Endothelial cell of umbilical vein (primary cell): Measurements from ENCODE around the gene ABI2.

ENCODE experiments used
- CTCF ChIP-seq, 2 donors: IDR thresholded peaks; 1 replicate in 1 of 2; 2 replicates in 1 of 2; pipeline ENCODE4 v1.5.1; 2011; ENCODE audit warnings: low read length in 2 of 2, mild to moderate bottlenecking in 2 of 2, moderate library complexity in 2 of 2, control low read depth in 1 of 2, inconsistent platforms in 1 of 2, low read depth in 1 of 2; ENCODE audit not compliant: insufficient read depth in 1 of 2; ENCODE audit errors: extremely low read depth in 1 of 2
- EZH2 ChIP-seq: IDR thresholded peaks from 2 replicates; pipeline ENCODE4 v1.6.1; 2012; ENCODE audit warnings: borderline replicate concordance, low read depth, mild to moderate bottlenecking, moderate library complexity, low read length, inconsistent platforms; ENCODE audit not compliant: severe bottlenecking
- FOS ChIP-seq: IDR thresholded peaks from 2 replicates; pipeline ENCODE4 v1.6.1; 2011; ENCODE audit warnings: mild to moderate bottlenecking, low read length, moderate library complexity, borderline replicate concordance; ENCODE audit not compliant: insufficient read depth
- JUN ChIP-seq: IDR thresholded peaks from 2 replicates; pipeline ENCODE4 v1.6.1; 2011; ENCODE audit warnings: borderline replicate concordance, low read depth; ENCODE audit not compliant: insufficient read length, insufficient read depth
- MAX ChIP-seq: IDR thresholded peaks from 2 replicates; pipeline ENCODE4 v1.6.1; 2011; ENCODE audit not compliant: insufficient read depth, insufficient read length
- POLR2AphosphoS5 ChIP-seq: IDR thresholded peaks from 2 replicates; pipeline ENCODE4 v1.6.1; 2012; ENCODE audit warnings: low read depth, mild to moderate bottlenecking, control low read depth, low read length, moderate library complexity; ENCODE audit not compliant: insufficient read depth

GRCh38 chr2:203383038-203383437 is 54.8 kb downstream of the ABI2 start:
- TF ChIP-seq FOS (no peak), MAX (no peak), CTCF (IDR thresholded peaks at IDR 0.05; ENCODE audit: extremely low read depth in 1 of 2, insufficient read depth in 1 of 2, low read depth in 1 of 2, low read length in 2 of 2) (no peak), POLR2AphosphoS5 (no peak), EZH2 (no peak), JUN (no peak)
